ENCODE measurements around the gene MRPL24.

Gene MRPL24

GRCh38 chr1:156743367-156744302 is 2.7 kb upstream of the MRPL24 start:
- no peak for DNase-seq (ENCODE audit: low read depth in 2 of 2)

GRCh38 chr1:156742801-156743200 is 1.9 kb upstream of the MRPL24 start:
- no peak for DNase-seq (ENCODE audit: low read depth in 2 of 2)

DNA sequence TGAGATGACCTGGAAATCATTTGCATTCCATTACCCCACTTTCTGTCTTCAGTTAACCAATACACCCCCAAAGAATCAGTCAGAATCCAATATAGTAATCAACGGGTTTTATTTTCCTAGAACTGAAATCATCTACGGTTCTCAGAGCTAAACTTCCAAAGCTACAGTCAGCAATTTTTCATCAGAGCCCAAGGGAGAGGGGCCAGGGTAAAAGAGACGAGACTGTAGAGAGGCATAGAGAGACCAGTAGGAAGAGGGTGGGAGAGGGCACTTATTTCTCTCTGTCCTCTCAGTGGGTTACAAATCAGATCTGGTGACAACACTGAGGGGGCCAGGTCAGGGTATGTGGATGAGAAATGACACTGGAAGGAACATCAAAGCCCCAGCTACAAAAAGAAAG is 1.1 kb upstream of the MRPL24 start:
- DNase-seq (ENCODE audit: low read depth in 2 of 2) = no peak

DNA sequence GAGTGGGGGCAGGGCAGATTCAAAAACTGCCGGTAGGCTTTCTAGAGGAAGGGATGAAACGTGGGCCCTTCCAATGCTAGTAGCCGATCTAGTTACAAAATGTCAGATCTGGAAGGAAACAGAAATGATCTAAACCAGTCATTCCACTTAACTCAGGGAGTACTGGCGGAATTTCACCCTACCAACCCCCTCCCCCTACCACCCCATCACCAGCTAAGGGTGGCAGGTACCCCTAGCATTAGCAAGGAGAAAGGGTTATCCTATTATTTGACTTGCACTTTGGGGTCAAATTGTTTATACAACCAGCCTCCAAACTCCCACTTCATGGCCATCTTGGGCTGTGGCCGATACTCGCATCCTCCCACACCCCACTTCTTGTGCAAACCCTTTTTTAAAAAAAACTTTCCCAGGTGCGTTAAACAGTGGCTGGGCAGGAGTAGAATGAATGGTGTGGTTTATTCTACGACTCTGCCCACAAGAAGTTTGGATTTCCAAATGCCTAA is 644 bp upstream of the MRPL24 start:
- DNase-seq (ENCODE audit: low read depth in 2 of 2) = no peak

DNA sequence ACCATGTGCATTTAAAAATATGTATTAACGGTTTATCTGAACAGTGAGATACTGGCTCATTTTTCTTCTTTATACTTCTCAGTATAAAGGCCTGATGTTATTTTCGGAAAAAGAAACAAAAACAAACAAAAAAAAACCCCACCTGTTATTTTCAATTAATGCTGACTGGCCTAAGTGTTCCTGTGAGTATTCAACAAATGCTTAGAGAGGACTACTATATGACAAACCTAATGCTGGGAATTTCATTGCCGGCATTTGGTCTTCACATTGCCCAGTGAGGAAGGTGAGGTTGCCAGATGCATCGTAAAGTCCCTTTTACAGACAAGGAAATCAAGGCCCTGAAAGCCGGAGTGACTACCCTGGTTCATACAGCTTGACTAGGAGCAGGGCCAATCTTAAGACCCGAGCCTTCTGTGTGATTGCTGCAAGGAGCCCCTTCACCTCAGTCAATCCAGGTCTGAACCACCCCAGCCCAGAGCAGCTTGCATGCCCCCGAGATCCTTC is 599 bp downstream of the MRPL24 start:
- no peak for DNase-seq (ENCODE audit: low read depth in 2 of 2)

DNA sequence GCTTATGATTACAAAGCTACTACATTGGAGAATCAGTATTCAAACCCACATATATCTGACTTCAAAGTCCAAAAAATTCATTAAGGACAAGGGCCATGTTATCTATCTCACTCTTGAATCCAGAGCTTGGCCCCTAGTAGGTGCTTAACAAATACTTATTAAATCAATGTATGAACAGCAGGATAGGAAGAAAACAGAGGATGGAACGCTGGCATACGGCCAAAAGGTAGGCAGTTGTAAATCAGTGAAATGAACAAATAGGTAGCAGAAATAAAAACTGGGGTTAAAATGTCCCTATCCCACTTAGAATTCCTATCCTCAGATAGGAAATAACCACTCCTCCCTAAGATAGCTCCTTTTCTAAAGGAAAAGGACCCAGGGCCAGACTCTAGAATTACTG is 2.0 kb downstream of the MRPL24 start:
- no peak for DNase-seq (ENCODE audit: low read depth in 2 of 2)

- DNase-seq (ENCODE audit: low read depth in 2 of 2) = no peak
These were observed 2.5 kb downstream of the MRPL24 start for GRCh38 chr1:156738407-156738806.

DNA sequence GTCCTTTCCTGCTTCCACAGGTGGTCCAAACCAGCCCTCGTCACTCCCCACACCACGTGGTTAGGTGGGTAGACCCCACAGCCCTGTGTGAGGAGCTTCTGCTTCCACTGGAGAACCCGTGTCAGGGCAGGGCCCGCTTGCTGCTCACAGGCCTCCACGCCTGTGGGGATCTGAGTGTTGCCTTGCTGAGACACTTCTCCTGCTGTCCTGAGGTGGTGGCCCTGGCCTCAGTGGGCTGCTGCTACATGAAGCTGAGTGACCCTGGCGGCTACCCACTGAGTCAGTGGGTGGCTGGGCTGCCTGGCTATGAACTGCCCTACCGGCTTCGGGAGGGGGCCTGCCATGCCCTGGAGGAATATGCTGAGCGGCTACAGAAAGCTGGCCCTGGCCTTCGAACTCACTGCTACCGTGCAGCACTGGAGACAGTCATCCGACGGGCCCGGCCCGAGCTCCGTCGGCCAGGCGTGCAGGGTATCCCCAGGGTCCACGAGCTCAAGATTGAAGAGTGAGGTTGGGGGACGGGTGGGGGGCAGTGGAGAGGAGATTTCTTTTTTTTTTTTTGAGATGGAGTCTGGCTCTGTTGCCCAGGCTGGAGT is 6.8 kb downstream of the MRPL24 start:
- DNase-seq (ENCODE audit: low read depth in 2 of 2) = no peak

DNA sequence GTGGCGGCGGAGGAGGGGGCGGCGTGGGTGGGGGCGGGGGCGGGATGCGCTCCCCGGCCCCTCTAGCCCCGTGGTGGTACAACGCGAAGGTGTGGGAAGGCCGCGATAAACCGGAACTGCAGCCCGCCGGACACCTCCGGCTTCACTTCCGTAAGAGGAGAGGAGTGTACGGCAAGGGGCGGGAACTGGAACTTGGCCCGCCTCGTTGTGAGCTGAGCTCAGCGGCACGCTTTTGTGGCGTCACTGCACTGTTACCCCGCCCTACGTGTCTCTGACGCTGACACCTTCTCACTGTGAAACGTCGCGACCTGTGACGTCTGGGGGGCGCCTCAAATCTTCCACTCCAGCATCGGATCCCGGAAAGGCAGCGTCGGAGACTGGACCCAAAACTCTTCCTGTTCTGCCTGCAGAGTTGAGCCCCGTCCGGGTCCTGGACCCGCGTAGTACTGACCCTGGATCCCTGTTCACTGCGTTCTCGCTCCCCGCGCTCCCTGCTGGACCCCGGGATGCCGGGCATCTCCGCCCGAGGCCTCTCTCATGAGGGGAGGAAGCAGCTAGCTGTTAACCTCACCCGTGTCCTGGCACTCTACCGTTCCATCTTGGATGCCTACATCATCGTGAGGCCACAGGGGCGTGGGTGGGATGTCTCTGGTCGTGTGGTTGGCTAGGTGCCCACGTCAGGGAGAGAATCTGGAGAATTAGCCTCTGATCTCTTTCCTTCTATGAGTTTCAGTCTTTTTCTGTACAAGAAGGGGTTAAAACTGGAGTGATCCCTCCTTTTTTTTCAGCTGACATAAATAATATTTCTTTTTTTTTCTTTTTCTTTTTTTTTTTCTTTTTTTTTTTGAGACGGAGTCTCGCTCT is 12.1 kb downstream of the MRPL24 start, which contains the start of gene ISG20L2:
Gene ISG20L2, minus strand, starts transcription at position 168 of the 864 bp plus-strand sequence. CDS start 1,114 bp downstream, outside the sequence.
- peak; percentile 91 to 96 for DNase-seq (ENCODE audit: low read depth in 2 of 2)

GRCh38 chr1:156727926-156728598 is 12.8 kb downstream of the MRPL24 start, which contains the start of gene METTL25B:
TSS of gene METTL25B (plus strand) at chr1:156728469. CDS start at chr1:156729105, 636 bp downstream.
- peak; percentile 73 to 78 for DNase-seq (ENCODE audit: low read depth in 2 of 2)

- no peak for DNase-seq (ENCODE audit: low read depth in 2 of 2)
These were observed 13.4 kb downstream of the MRPL24 start for GRCh38 chr1:156727492-156727891.

GRCh38 chr1:156726549-156727226 is 14.2 kb downstream of the MRPL24 start:
- peak in 1 of 2 donors; percentile 59 for DNase-seq (ENCODE audit: low read depth in 2 of 2)

GRCh38 chr1:156725683-156726280 is 15.1 kb downstream of the MRPL24 start:
- peak; percentile 74 to 77 for DNase-seq (ENCODE audit: low read depth in 2 of 2)

DNA sequence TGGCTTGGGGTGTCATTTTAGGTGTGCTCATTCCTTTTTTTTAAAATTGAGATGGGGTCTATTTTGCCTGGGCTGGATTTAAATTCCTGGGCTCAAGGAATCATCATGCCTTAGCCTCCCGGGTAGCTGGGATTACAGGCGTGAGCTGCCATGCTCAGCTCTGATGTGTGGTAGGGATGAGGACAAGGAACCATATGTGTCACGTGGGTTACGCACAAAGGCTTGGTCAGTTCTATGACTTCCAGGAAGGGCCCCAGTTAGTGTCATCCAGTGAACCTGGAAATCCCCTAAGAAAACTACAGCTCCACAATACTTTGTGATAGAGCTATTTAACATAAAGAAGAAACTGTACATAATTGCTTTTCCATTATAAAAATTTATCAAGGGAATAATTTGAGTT is 19.4 kb downstream of the MRPL24 start:
- no peak for DNase-seq (ENCODE audit: low read depth in 2 of 2)

GRCh38 chr1:156721131-156721530 is 19.8 kb downstream of the MRPL24 start:
- DNase-seq (ENCODE audit: low read depth in 2 of 2) = no peak

GRCh38 chr1:156717351-156717750 is 23.5 kb downstream of the MRPL24 start:
- DNase-seq (ENCODE audit: low read depth in 2 of 2) = no peak

GRCh38 chr1:156714830-156715229 is 26.1 kb downstream of the MRPL24 start:
- no peak for DNase-seq (ENCODE audit: low read depth in 2 of 2)

DNA sequence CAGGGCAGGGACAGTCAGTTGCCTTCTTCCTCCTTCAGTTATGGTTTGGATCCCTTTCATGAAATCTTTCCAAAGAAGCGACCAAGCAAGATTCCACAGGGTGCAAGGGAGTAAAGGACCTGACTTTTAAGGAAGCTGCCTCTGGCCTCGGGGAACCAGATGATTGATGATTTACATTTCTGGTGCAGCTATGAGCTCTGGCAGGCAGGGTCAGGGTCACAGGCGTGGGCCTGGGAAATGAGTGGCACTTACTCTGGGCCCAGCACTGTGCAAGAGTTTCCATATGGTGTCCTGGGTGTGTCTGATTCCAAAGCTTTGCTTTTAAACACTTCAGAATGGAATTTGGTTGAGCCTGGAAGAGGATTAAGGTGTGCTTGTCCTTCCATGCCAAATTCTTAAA is 28.3 kb downstream of the MRPL24 start:
- no peak for DNase-seq (ENCODE audit: low read depth in 2 of 2)

- DNase-seq (ENCODE audit: low read depth in 2 of 2) = no peak
These were observed 29.7 kb downstream of the MRPL24 start for GRCh38 chr1:156711011-156711817.

All from stimulated activated CD4-positive, alpha-beta T cell treated with anti-CD3 and anti-CD28 coated beads, Interleukin-4, amount 100 ng/mL, for 48 hours (primary cell).